Panc1 (cell line): Measurements from ENCODE around the gene ENTPD8. TPM values are rescaled to one million over a fixed set of nuclear protein-coding genes. Genes with fewer than 3 reads are reported as not detected.

Experiments used
- ATAC-seq: fragments of 200-7000 bp; cut with Tn5 transposase; 2 replicates; pipeline ENCODE4 v1.9.1; 2020; ENCODE audit warnings: mild to moderate bottlenecking, moderate library complexity
- BruUV-seq: library from RNA; stranded (reverse); fragments of 400-500 nt; replicated peaks from 2 replicates; lab custom pipeline; 2021; lab: Mats Ljungman, UMichigan
- CTCF ChIA-PET: fragments of 300-600 bp; sonication (Branson Sonifier 250); formaldehyde crosslinking; loops from one replicate; lab custom pipeline; 2022; ENCODE audit warnings: antibody characterized with exemption; lab: Charles Lee
- POLR2A ChIA-PET: fragments of 300-600 bp; sonication (Branson Sonifier 250); formaldehyde crosslinking; loops from one replicate; lab custom pipeline; 2022; ENCODE audit warnings: antibody characterized with exemption; lab: Charles Lee
- DNase-seq: peaks from one replicate; pipeline ENCODE4 v3.0.0-alpha.2; 2010; ENCODE audit warnings: low read depth, low spot score
- H3K27ac ChIP-seq: 2 replicates; pipeline ENCODE4 v1.5.1; 2011; ENCODE audit warnings: mild to moderate bottlenecking, low read length, inconsistent platforms
- H3K27me3 ChIP-seq: fragments of 200-500 bp; sonication (Bioruptor generic); 2 replicates; pipeline ENCODE4 v1.6.0; 2014; ENCODE audit warnings: low read length, inconsistent platforms; ENCODE audit not compliant: control insufficient read depth, insufficient read depth
- H3K36me3 ChIP-seq: fragments of 200-500 bp; sonication (Bioruptor generic); 2 replicates; pipeline ENCODE4 v1.5.1; 2014; ENCODE audit warnings: inconsistent platforms, mild to moderate bottlenecking, low read length, moderate library complexity; ENCODE audit not compliant: control insufficient read depth, insufficient read depth
- H3K4me1 ChIP-seq: 2 replicates; pipeline ENCODE4 v1.5.1; 2011; ENCODE audit warnings: inconsistent platforms, mild to moderate bottlenecking, low read length, moderate library complexity; ENCODE audit not compliant: control insufficient read depth, insufficient read depth
- H3K4me3 ChIP-seq, 2 experiments: 2 replicates each; pipeline ENCODE4 v1.5.1; 2011 to 2012; ENCODE audit warnings: low read depth in 2 of 2, low read length in 2 of 2, mild to moderate bottlenecking in 2 of 2, inconsistent platforms in 1 of 2, moderate library complexity in 1 of 2
- H3K9me3 ChIP-seq: fragments of 200-500 bp; sonication (Bioruptor generic); 2 replicates; pipeline ENCODE4 v1.5.1; 2014; ENCODE audit warnings: low read depth, mild to moderate bottlenecking, inconsistent platforms, low read length, moderate library complexity; ENCODE audit not compliant: control insufficient read depth, insufficient read depth
- CTCF ChIP-seq: fragments of 450-650 bp; IDR thresholded peaks from 2 replicates; pipeline ENCODE4 v1.5.1; 2017; ENCODE audit warnings: mild to moderate bottlenecking
- POLR2AphosphoS5 ChIP-seq: IDR thresholded peaks from 2 replicates; pipeline ENCODE4 v1.6.1; 2012; ENCODE audit warnings: mild to moderate bottlenecking, low read depth, low read length, moderate library complexity
- REST ChIP-seq, 2 experiments: IDR thresholded peaks; 2 replicates each; pipeline ENCODE4 v1.6.1; 2011 to 2012; ENCODE audit warnings: low read depth in 2 of 2, control low read depth in 1 of 2, low read length in 1 of 2, mild to moderate bottlenecking in 1 of 2, moderate library complexity in 1 of 2; ENCODE audit not compliant: insufficient read depth in 1 of 2
- SIN3A ChIP-seq: IDR thresholded peaks from 2 replicates; pipeline ENCODE4 v1.6.1; 2012; ENCODE audit warnings: low read depth, mild to moderate bottlenecking, low read length, moderate library complexity, borderline replicate concordance; ENCODE audit not compliant: insufficient read depth
- TCF7L2 ChIP-seq: IDR thresholded peaks from 2 replicates; pipeline ENCODE4 v1.6.1; 2011; ENCODE audit warnings: mild to moderate bottlenecking, low read depth, low read length, inconsistent platforms
- in situ Hi-C: cut with HindIII; loops from 2 replicates; pipeline ENCODE4 v1.10.0; 2016; ENCODE audit warnings: low sequenced_read_pairs, low pct_unique_long_range_greater_than_20kb
- intact Hi-C: fragments of 100-400 bp; cut with micrococcal nuclease; formaldehyde crosslinking; loops from one replicate; pipeline ENCODE4 v1.10.0; 2022; ENCODE audit not compliant: unreplicated experiment
- total RNA-seq: library from RNA; stranded (reverse); gene quantifications from one replicate; pipeline ENCODE4 v1.2.1, GENCODE V29; 2021; ENCODE audit not compliant: unreplicated experiment

ENTPD8 gene
- total RNA-seq, 1 experiment from 2014 or later, result 3.9 TPM

GRCh38 chr9:137480686-137481683 lies 39.8 kb upstream of the ENTPD8 start:
- CTCF ChIA-PET, result no interaction called here
- POLR2A ChIA-PET, result no interaction called here
- intact Hi-C loops (no loop called here), in situ Hi-C loops (no loop called here)
- Histone ChIP-seq H3K4me3 (no peak overlapping the region), H3K27ac (no peak overlapping the region), H3K9me3 (no peaks in the 10 kb centered on the region), H3K27me3 (no peaks in the 10 kb centered on the region), H3K4me1 (peaks cover 11% of the 10 kb centered on the region; the same call in 1 of the 2 replicates), H3K36me3 (no peaks in the 10 kb centered on the region)
- no peak for DNase-seq
- BruUV-seq, result no TSS peak
- ATAC-seq, result no peak
- TF ChIP-seq TCF7L2, result no peak
- TF ChIP-seq POLR2AphosphoS5, result no peak
- TF ChIP-seq REST (IDR thresholded peaks at IDR 0.05; ENCODE audit: insufficient read depth in 1 of 2, low read depth in 2 of 2, low read length in 1 of 2), result no peak
- no peak for TF ChIP-seq CTCF
- no peak for TF ChIP-seq SIN3A

GRCh38 chr9:137479892-137480685 lies 38.9 kb upstream of the ENTPD8 start:
- no TSS peak for BruUV-seq
- ChIA-PET POLR2A (no interaction called here), CTCF (no interaction called here)
- Histone ChIP-seq H3K9me3 (no peaks in the 10 kb centered on the region), H3K4me3 (no peak overlapping the region), H3K4me1 (peaks cover 11% of the 10 kb centered on the region; the same call in 1 of the 2 replicates), H3K27me3 (no peaks in the 10 kb centered on the region), H3K36me3 (no peaks in the 10 kb centered on the region), H3K27ac (no peak overlapping the region)
- ATAC-seq, result no peak
- in situ Hi-C loops, result no loop called here
- DNase-seq, result no peak
- intact Hi-C loops, result no loop called here
- TF ChIP-seq TCF7L2, result no peak
